ENCODE data around the gene MPRIP. TPM values are rescaled to one million over a fixed set of nuclear protein-coding genes. Genes with fewer than 3 reads are reported as not detected.

Gene MPRIP
- total and polyA plus RNA-seq, 2 of the 13 experiments (the other 11 are each of a cell fraction or from before 2014, with no cell fraction given) = 50.2 to 52.4 TPM

GRCh38 chr17:17188586-17188985 lies 146.3 kb downstream of the MPRIP start:
- Histone ChIP-seq H3K9me3 (ENCODE audit: low read length) (no peaks in the 10 kb centered on the region), H3K36me3 (replicated peaks in 1 of 2; ENCODE audit: control insufficient read depth in 1 of 2, insufficient read depth in 2 of 2, low read length in 2 of 2) (peaks cover 3 to 6% of the 10 kb centered on the region in 2 experiments; a peak in 4 of 5 replicates), H2AFZ (ENCODE audit: low read length) (no peak overlapping the region), H3K9ac (ENCODE audit: insufficient read depth, low read depth, low read length) (no peak overlapping the region), H3K27ac (ENCODE audit: extremely low read length, insufficient read depth, low read length) (peak overlapping the region; percentile 28), H3K79me2 (ENCODE audit: insufficient read depth, low read length) (no peaks in the 10 kb centered on the region), H4K20me1 (ENCODE audit: insufficient read depth, low read length) (no peaks in the 10 kb centered on the region), H3K4me1 (ENCODE audit: insufficient read depth, low read length) (peaks cover 28% of the 10 kb centered on the region), H3K4me2 (ENCODE audit: low read depth, low read length) (no peak overlapping the region), H3K4me3 (replicated peaks in 1 of 3; ENCODE audit: insufficient read depth in 1 of 3, low read depth in 2 of 3, low read length in 3 of 3) (no peak overlapping the region), H3K27me3 (ENCODE audit: control insufficient read depth in 1 of 2, insufficient read depth in 2 of 2, low read length in 2 of 2) (no peaks in the 10 kb centered on the region)
- DNase-seq (ENCODE audit: low spot score) (no peak), FAIRE-seq (no peak), ATAC-seq (peak; percentile 50)
- TF ChIP-seq ZNF687 (CRISPR knock-in tag; IDR thresholded peaks at IDR 0.05) = peak; percentile 42; the same call in 1 of the 2 replicates
- no peak for TF ChIP-seq FOSL2 (CRISPR knock-in tag; IDR thresholded peaks at IDR 0.05)
- no peak for TF ChIP-seq HNRNPH1 (optimal IDR thresholded peaks at IDR 0.05; ENCODE audit: low read depth, low read length)
- peak; percentile 25; the same call in 1 of the 2 replicates for TF ChIP-seq ZBTB33 (CRISPR knock-in tag; IDR thresholded peaks at IDR 0.05)
- in situ Hi-C loops (cut with HindIII; ENCODE audit: extremely low pct_ligation_motif_present, low pct_unique_long_range_greater_than_20kb) = no loop called here
- 100% methylated on average over 1 of the region's 4 CpGs for WGBS (ENCODE audit: low lambda C conversion rate)
- CTCF ChIA-PET (ENCODE audit: low intra/inter-chr PET ratio, low total read pairs) = no interaction called here
- POLR2A ChIA-PET = interaction anchor here (0.7 kb wide), 1 partner anchor 49 kb away, joined by 3 read pairs; the partner anchor contains the start of gene FLCN
- no TSS peak for BruUV-seq (replicated peaks)
- intact Hi-C loops (cut with micrococcal nuclease; ENCODE audit: unreplicated experiment) = no loop called here
